ENCODE data around the gene CCR5.

- TF ChIP-seq MAX (IDR thresholded peaks at IDR 0.05), result no peak
- TF ChIP-seq, protein P1, sequence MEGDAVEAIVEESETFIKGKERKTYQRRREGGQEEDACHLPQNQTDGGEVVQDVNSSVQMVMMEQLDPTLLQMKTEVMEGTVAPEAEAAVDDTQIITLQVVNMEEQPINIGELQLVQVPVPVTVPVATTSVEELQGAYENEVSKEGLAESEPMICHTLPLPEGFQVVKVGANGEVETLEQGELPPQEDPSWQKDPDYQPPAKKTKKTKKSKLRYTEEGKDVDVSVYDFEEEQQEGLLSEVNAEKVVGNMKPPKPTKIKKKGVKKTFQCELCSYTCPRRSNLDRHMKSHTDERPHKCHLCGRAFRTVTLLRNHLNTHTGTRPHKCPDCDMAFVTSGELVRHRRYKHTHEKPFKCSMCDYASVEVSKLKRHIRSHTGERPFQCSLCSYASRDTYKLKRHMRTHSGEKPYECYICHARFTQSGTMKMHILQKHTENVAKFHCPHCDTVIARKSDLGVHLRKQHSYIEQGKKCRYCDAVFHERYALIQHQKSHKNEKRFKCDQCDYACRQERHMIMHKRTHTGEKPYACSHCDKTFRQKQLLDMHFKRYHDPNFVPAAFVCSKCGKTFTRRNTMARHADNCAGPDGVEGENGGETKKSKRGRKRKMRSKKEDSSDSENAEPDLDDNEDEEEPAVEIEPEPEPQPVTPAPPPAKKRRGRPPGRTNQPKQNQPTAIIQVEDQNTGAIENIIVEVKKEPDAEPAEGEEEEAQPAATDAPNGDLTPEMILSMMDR (IDR thresholded peaks at IDR 0.05; ENCODE audit: low read depth, low read length, missing input control), result no peak
- no peak for TF ChIP-seq REST (IDR thresholded peaks at IDR 0.05)
- no peak for TF ChIP-seq JUND (IDR thresholded peaks at IDR 0.05)
- no peak for TF ChIP-seq TAF1 (conservative IDR thresholded peaks at IDR 0.05)
These were observed 2.9 kb upstream of the CCR5 start for GRCh38 chr3:46367811-46368210.
